ENCODE results near the gene MAL.

DNA sequence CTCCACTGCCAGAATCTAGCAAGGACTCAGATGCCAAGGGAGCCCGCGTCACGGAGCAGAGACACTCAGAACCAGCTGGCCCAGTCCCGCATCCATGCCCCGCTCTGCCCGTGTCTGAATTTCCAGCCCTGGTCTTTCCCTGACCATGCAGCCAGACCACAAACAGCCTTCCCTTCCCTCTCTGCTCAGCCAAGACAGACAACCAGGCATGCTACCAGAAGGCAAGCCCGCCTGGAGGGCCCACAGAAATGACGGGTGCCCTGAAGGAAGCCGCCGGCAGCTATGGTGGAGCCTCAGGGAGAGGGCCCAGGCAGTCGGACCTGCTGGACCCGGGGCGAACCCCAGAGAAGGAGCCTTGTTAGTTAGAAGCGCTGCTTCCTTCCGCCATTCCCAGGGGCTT, 45.1 kb upstream of the MAL start:
- no peak for TF ChIP-seq POLR2A (IDR thresholded peaks at IDR 0.05)
- TF ChIP-seq CTCF (IDR thresholded peaks at IDR 0.05) = no peak

Measured in testis (tissue), 2 donors.